OCI-LY7 (cell line): ENCODE results near the gene SULF2.

Experiments used
- CTCF ChIP-seq: fragments of 200-600 bp; sonication (generic); conservative IDR thresholded peaks from 2 replicates; pipeline ENCODE4 v1.5.1; 2014; ENCODE audit warnings: mild to moderate bottlenecking, antibody characterized with exemption, low read length, moderate library complexity, mixed read lengths
- EZH2phosphoT487 ChIP-seq: fragments of 200-600 bp; sonication (generic); IDR thresholded peaks from 2 replicates; pipeline ENCODE4 v1.6.1; 2018; ENCODE audit warnings: low read depth, borderline replicate concordance, mild to moderate bottlenecking, mixed run types, antibody characterized with exemption, low read length, moderate library complexity, mixed read lengths

GRCh38 chr20:47675190-47676142 lies 109.8 kb downstream of the SULF2 start:
- TF ChIP-seq CTCF: no peak
- no peak for TF ChIP-seq EZH2phosphoT487
